Measurements from ENCODE around the gene TEKTIP1. TPM values are rescaled to one million over a fixed set of nuclear protein-coding genes. Genes with fewer than 3 reads are reported as not detected.

The TEKTIP1 gene
- total and polyA plus RNA-seq, 2 of the 4 experiments (the other 2 are of a cell fraction): not detected

- DNase-seq (no peak), ATAC-seq (ENCODE audit: low read depth) (no peak)
- in situ Hi-C loops (cut with MboI; ENCODE audit: low sequenced_read_pairs) (loop anchor here (25.0 kb wide), 1 partner anchor 534 kb away; no protein-coding TSS in a partner anchor), intact Hi-C loops (cut with micrococcal nuclease) (no loop called here), dilution Hi-C loops (cut with HindIII; ENCODE audit: low sequenced_read_pairs, unreplicated experiment) (no loop called here)
- Histone ChIP-seq H3K18ac (ENCODE audit: low read depth, low read length) (no peak overlapping the region), H2BK15ac (ENCODE audit: low read depth, low read length) (no peak overlapping the region), H3K56ac (ENCODE audit: extremely low read depth, insufficient read depth, low read length) (no peak overlapping the region), H3K23ac (ENCODE audit: low read depth, low read length) (no peak overlapping the region), H4K5ac (ENCODE audit: low read depth, low read length) (no peak overlapping the region), H3K79me1 (ENCODE audit: low read depth in 1 of 2, low read length in 2 of 2) (peaks cover 8 to 40% of the 10 kb centered on the region in 2 experiments; a peak in 3 of 4 replicates), H2BK20ac (ENCODE audit: low read depth, low read length) (no peak overlapping the region), H3K4me3 (ENCODE audit: insufficient read depth, low read depth, low read length) (no peak overlapping the region), H3K27ac (ENCODE audit: insufficient read depth, low read length) (no peak overlapping the region), H3K27me3 (ENCODE audit: control insufficient read depth, insufficient read depth, low read length) (no peaks in the 10 kb centered on the region), H3K4ac (ENCODE audit: low read depth, low read length) (no peak overlapping the region), H3K14ac (replicated peaks; ENCODE audit: low read depth, low read length) (no peak overlapping the region), H4K8ac (ENCODE audit: low read depth in 2 of 2, low read length in 2 of 2) (no peak overlapping the region), H2BK5ac (ENCODE audit: low read depth, low read length, poor library complexity, severe bottlenecking) (no peak overlapping the region), H3K9me1 (ENCODE audit: insufficient read depth, low read length) (peaks cover 6% of the 10 kb centered on the region; the same call in 1 of the 2 replicates), H3K9ac (ENCODE audit: low read depth, low read length) (no peak overlapping the region), H2BK120ac (ENCODE audit: low read depth, low read length) (no peak overlapping the region), H3K36me3 (ENCODE audit: control insufficient read depth, insufficient read depth, low read length) (peaks cover 27% of the 10 kb centered on the region), H2AFZ (replicated peaks; ENCODE audit: low read length, poor library complexity) (no peak overlapping the region), H4K20me1 (ENCODE audit: insufficient read depth, low read length) (no peaks in the 10 kb centered on the region), H2AK9ac (replicated peaks; ENCODE audit: low read depth, low read length, poor library complexity) (peak overlapping the region; percentile 13), H2AK5ac (ENCODE audit: low read depth, low read length) (no peak overlapping the region), H3K4me2 (ENCODE audit: low read depth, low read length) (no peak overlapping the region), H4K91ac (ENCODE audit: insufficient read depth, low read depth, low read length) (no peak overlapping the region), H3K4me1 (ENCODE audit: control insufficient read depth, insufficient read depth, low read length) (no peaks in the 10 kb centered on the region), H3K9me3 (ENCODE audit: control insufficient read depth, insufficient read depth, low read length) (no peaks in the 10 kb centered on the region)
- WGBS, 2 experiments (ENCODE audit: extremely low coverage in 2 of 2, insufficient read length in 1 of 2): 98% methylated on average over 23 of the region's 32 CpGs; no CpG with 5 or more reads in 1 of the 2 experiments
- no peak for TF ChIP-seq USF2 (IDR thresholded peaks at IDR 0.05; ENCODE audit: low read depth, low read length)
- TF ChIP-seq SMC3 (IDR thresholded peaks at IDR 0.05; ENCODE audit: low read depth, low read length): no peak
- TF ChIP-seq CHD1 (IDR thresholded peaks at IDR 0.05; ENCODE audit: low read depth, low read length): no peak
- no peak for TF ChIP-seq MAFK (IDR thresholded peaks at IDR 0.05; ENCODE audit: low read depth, low read length)
- TF ChIP-seq FOS (IDR thresholded peaks at IDR 0.05; ENCODE audit: low read depth, low read length): no peak
- TF ChIP-seq CEBPB (IDR thresholded peaks at IDR 0.05; ENCODE audit: low read depth, low read length): no peak
- TF ChIP-seq RAD21 (IDR thresholded peaks at IDR 0.05; ENCODE audit: low read length): no peak
- TF ChIP-seq RCOR1 (IDR thresholded peaks at IDR 0.05; ENCODE audit: insufficient replicate concordance, low read length): no peak
- TF ChIP-seq RFX5 (IDR thresholded peaks at IDR 0.05; ENCODE audit: low read depth, low read length): no peak
- TF ChIP-seq CTCF (conservative IDR thresholded peaks at IDR 0.05; ENCODE audit: low read depth, low read length): no peak
- TF ChIP-seq MXI1 (IDR thresholded peaks at IDR 0.05; ENCODE audit: borderline replicate concordance, low read depth, low read length): no peak
- TF ChIP-seq NFE2L2 (IDR thresholded peaks at IDR 0.05; ENCODE audit: low read depth, low read length): no peak
- TF ChIP-seq MAZ (IDR thresholded peaks at IDR 0.05; ENCODE audit: borderline replicate concordance, low read depth, low read length): no peak
- BruUV-seq (replicated peaks): no TSS peak
- ChIA-PET CTCF (no interaction called here), POLR2A (ENCODE audit: unreplicated experiment) (no interaction called here)
Measured at GRCh38 chr19:3496392-3497273, 42.3 kb upstream of the TEKTIP1 start.

Measured in IMR-90 (cell line).